NCI-H1417 (cell line): ENCODE measurements around the gene GALNT13.

Source experiments
- DNase-seq, 3 experiments: peaks; one replicate each; lab custom pipeline; 2025; lab: John Stamatoyannopoulos, UW

Gene GALNT13

GRCh38 chr2:154226931-154227330, 355.2 kb downstream of the GALNT13 start:
- DNase-seq, result peak in 2 of 3 experiments; percentile 27 to 77

- DNase-seq, result no peak
Measured at GRCh38 chr2:154228566-154229280, 357.0 kb downstream of the GALNT13 start.

GRCh38 chr2:154229966-154230365, 358.2 kb downstream of the GALNT13 start:
- DNase-seq, result no peak

- DNase-seq, result no peak
Measured at GRCh38 chr2:154231021-154231420, 359.3 kb downstream of the GALNT13 start.

GRCh38 chr2:154233231-154233630, 361.5 kb downstream of the GALNT13 start:
- DNase-seq, result peak in 1 of 3 experiments; percentile 15

- DNase-seq, result no peak
Measured at GRCh38 chr2:154238252-154238651, 366.5 kb downstream of the GALNT13 start.

GRCh38 chr2:154240316-154240715, 368.6 kb downstream of the GALNT13 start:
- no peak for DNase-seq

GRCh38 chr2:154240921-154241379, 369.2 kb downstream of the GALNT13 start:
- no peak for DNase-seq

GRCh38 chr2:154242687-154243086, 371.0 kb downstream of the GALNT13 start:
- DNase-seq, result no peak

GRCh38 chr2:154243685-154244084, 372.0 kb downstream of the GALNT13 start:
- DNase-seq, result peak in 1 of 3 experiments; percentile 43

GRCh38 chr2:154244932-154245331, 373.2 kb downstream of the GALNT13 start:
- DNase-seq, result no peak

GRCh38 chr2:154247503-154247902, 375.8 kb downstream of the GALNT13 start:
- DNase-seq, result no peak

- no peak for DNase-seq
Measured at GRCh38 chr2:154256136-154256535, 384.4 kb downstream of the GALNT13 start.

GRCh38 chr2:154259030-154259429, 387.3 kb downstream of the GALNT13 start:
- no peak for DNase-seq

- DNase-seq, result no peak
Measured at GRCh38 chr2:154261473-154262027, 389.8 kb downstream of the GALNT13 start.

GRCh38 chr2:154263206-154263605, 391.5 kb downstream of the GALNT13 start:
- DNase-seq, result no peak

GRCh38 chr2:154264024-154264423, 392.3 kb downstream of the GALNT13 start:
- no peak for DNase-seq

GRCh38 chr2:154267983-154268382, 396.3 kb downstream of the GALNT13 start:
- no peak for DNase-seq

- no peak for DNase-seq
Measured at GRCh38 chr2:154280543-154280942, 408.8 kb downstream of the GALNT13 start.

GRCh38 chr2:154289870-154290269, 418.1 kb downstream of the GALNT13 start:
- DNase-seq, result no peak

- DNase-seq, result no peak
Measured at GRCh38 chr2:154291511-154291910, 419.8 kb downstream of the GALNT13 start.

GRCh38 chr2:154291927-154292326, 420.2 kb downstream of the GALNT13 start:
- no peak for DNase-seq

GRCh38 chr2:154293864-154294263, 422.1 kb downstream of the GALNT13 start:
- DNase-seq, result no peak
